Endothelial cell of umbilical vein (primary cell): Measurements from ENCODE around the gene NES. TPM values are rescaled to one million over a fixed set of nuclear protein-coding genes. Genes with fewer than 3 reads are reported as not detected.

ENCODE experiments used
- BruUV-seq: library from RNA; stranded (reverse); fragments of 400-500 nt; replicated peaks from 2 replicates; lab custom pipeline; 2021; lab: Mats Ljungman, UMichigan
- CTCF ChIA-PET: fragments of 300-600, 350-600 bp; sonication (Branson Sonifier 250); formaldehyde crosslinking; loops from one replicate; lab custom pipeline; 2021; ENCODE audit warnings: antibody characterized with exemption, inconsistent platforms; lab: Charles Lee
- POLR2A ChIA-PET: fragments of 300-600, 350-600 bp; sonication (Branson Sonifier 250); formaldehyde crosslinking; loops from one replicate; lab custom pipeline; 2021; ENCODE audit warnings: antibody characterized with exemption, inconsistent platforms; lab: Charles Lee
- DNase-seq: peaks from one replicate; pipeline ENCODE4 v3.0.0-alpha.2; 2011; ENCODE audit warnings: low read depth, low spot score
- FAIRE-seq: peaks from 2 replicates; lab custom pipeline; 2011; peaks lifted over from hg19 to GRCh38; lab: Jason Lieb, UNC
- H2AFZ ChIP-seq: 2 replicates; pipeline ENCODE4 v1.6.0; 2012; ENCODE audit warnings: low read depth, low read length, control low read depth, inconsistent platforms
- H3K27ac ChIP-seq: 2 replicates; pipeline ENCODE4 v1.5.1; 2011; ENCODE audit warnings: low read depth, mild to moderate bottlenecking, control low read depth, low read length, moderate library complexity; ENCODE audit not compliant: insufficient read depth
- H3K27me3 ChIP-seq, 2 experiments: 2 replicates each; pipeline versions ENCODE4 v1.6.0 to v1.6.1; 2011; ENCODE audit warnings: low read length in 2 of 2, mixed read lengths in 1 of 2; ENCODE audit not compliant: control insufficient read depth in 2 of 2, insufficient read depth in 2 of 2
- H3K36me3 ChIP-seq, 2 experiments: 2 replicates in 1 of 2; 3 replicates in 1 of 2; pipeline ENCODE4 v1.5.1; 2011; ENCODE audit warnings: low read length in 2 of 2, mild to moderate bottlenecking in 1 of 2, moderate library complexity in 1 of 2; ENCODE audit not compliant: control insufficient read depth in 2 of 2, insufficient read depth in 2 of 2; ENCODE audit errors: extremely low read depth in 1 of 2
- H3K4me1 ChIP-seq: 3 replicates; pipeline ENCODE4 v1.5.1; 2011; ENCODE audit warnings: mild to moderate bottlenecking, low read length; ENCODE audit not compliant: control insufficient read depth, insufficient read depth; ENCODE audit errors: extremely low read depth
- H3K4me2 ChIP-seq: 2 replicates; pipeline ENCODE4 v1.6.1; 2011; ENCODE audit warnings: low read length, control low read depth, mixed read lengths; ENCODE audit not compliant: insufficient read depth
- H3K4me3 ChIP-seq, 3 experiments: fragments of 200-600 bp in 1 of 3; sonication (generic), shearing (Covaris generic) in 1 of 3; replicated peaks in 1 of 3; 2 replicates each; pipeline ENCODE4 v1.5.1; 2011 to 2016; ENCODE audit warnings: control low read depth in 3 of 3, low read length in 3 of 3, mild to moderate bottlenecking in 2 of 3, inconsistent platforms in 1 of 3, low read depth in 1 of 3, moderate library complexity in 1 of 3; ENCODE audit not compliant: insufficient read depth in 1 of 3
- H3K79me2 ChIP-seq: 2 replicates; pipeline ENCODE4 v1.6.0; 2012; ENCODE audit warnings: low read length, inconsistent platforms; ENCODE audit not compliant: control insufficient read depth, insufficient read depth
- H3K9ac ChIP-seq: replicated peaks from 2 replicates; pipeline ENCODE3; 2011; ENCODE audit warnings: low read length, control low read depth; ENCODE audit not compliant: insufficient read depth; ENCODE audit errors: extremely low read depth
- H3K9me1 ChIP-seq: replicated peaks from 3 replicates; pipeline ENCODE4 v1.6.0; 2011; ENCODE audit warnings: mild to moderate bottlenecking, low read length; ENCODE audit not compliant: control insufficient read depth, insufficient read depth; ENCODE audit errors: extremely low read depth
- H3K9me3 ChIP-seq: replicated peaks from 2 replicates; pipeline ENCODE4 v1.5.1; 2012; ENCODE audit warnings: low read length, inconsistent platforms; ENCODE audit not compliant: control insufficient read depth, insufficient read depth
- H4K20me1 ChIP-seq: replicated peaks from 2 replicates; pipeline ENCODE3; 2011; ENCODE audit warnings: mild to moderate bottlenecking, low read length; ENCODE audit not compliant: control insufficient read depth, insufficient read depth; ENCODE audit errors: extremely low read depth
- EZH2 ChIP-seq: IDR thresholded peaks from 2 replicates; pipeline ENCODE4 v1.6.1; 2012; ENCODE audit warnings: borderline replicate concordance, low read depth, mild to moderate bottlenecking, moderate library complexity, low read length, inconsistent platforms; ENCODE audit not compliant: severe bottlenecking
- FOS ChIP-seq: IDR thresholded peaks from 2 replicates; pipeline ENCODE4 v1.6.1; 2011; ENCODE audit warnings: mild to moderate bottlenecking, low read length, moderate library complexity, borderline replicate concordance; ENCODE audit not compliant: insufficient read depth
- GATA2 ChIP-seq: IDR thresholded peaks from 2 replicates; pipeline ENCODE4 v1.7.0; 2011; ENCODE audit warnings: low read depth, mild to moderate bottlenecking, moderate library complexity, mixed read lengths, low read length; ENCODE audit not compliant: insufficient read length, insufficient read depth
- JUN ChIP-seq: IDR thresholded peaks from 2 replicates; pipeline ENCODE4 v1.6.1; 2011; ENCODE audit warnings: borderline replicate concordance, low read depth; ENCODE audit not compliant: insufficient read length, insufficient read depth
- MYC ChIP-seq: IDR thresholded peaks from one replicate; pipeline ENCODE4 v1.6.1; 2011; ENCODE audit warnings: mild to moderate bottlenecking, low read depth, low read length
- POLR2A ChIP-seq: IDR thresholded peaks from 2 replicates; pipeline ENCODE4 v1.6.1; 2012; ENCODE audit warnings: low read depth, mild to moderate bottlenecking, control low read depth, low read length
- POLR2AphosphoS5 ChIP-seq: IDR thresholded peaks from 2 replicates; pipeline ENCODE4 v1.6.1; 2012; ENCODE audit warnings: low read depth, mild to moderate bottlenecking, control low read depth, low read length, moderate library complexity; ENCODE audit not compliant: insufficient read depth
- dilution Hi-C: fragments of 300-500 bp; cut with MboI; formaldehyde crosslinking; loops from one replicate; pipeline ENCODE4 v1.15.0; 2019; ENCODE audit warnings: low sequenced_read_pairs; ENCODE audit not compliant: extremely low pct_ligation_motif_present
- intact Hi-C: fragments of 100-400 bp; cut with micrococcal nuclease; formaldehyde crosslinking; loops from one replicate; pipeline ENCODE4 v1.10.0; 2022
- polyA plus RNA-seq, 4 experiments: library from polyadenylated mRNA; depleted of rRNA in 3 of 4; stranded (reverse) in 3 of 4; unstranded in 1 of 4; fragments of >200 nt; gene quantifications; 2 replicates each; pipeline versions ENCODE4 v1.2.1 to v1.2.3, GENCODE V29; 2011 to 2012; ENCODE audit warnings: missing spikeins in 1 of 4
- total RNA-seq: library from RNA; stranded (reverse); gene quantifications from 2 replicates; pipeline ENCODE4 v1.2.3, GENCODE V29; 2021
- TF ChIP-seq, protein P1 (sequence below): IDR thresholded peaks from 2 replicates; pipeline ENCODE4 v1.6.1; 2011; ENCODE audit not compliant: insufficient read depth, insufficient read length
- TF ChIP-seq, protein P2 (sequence below), 2 donors: IDR thresholded peaks; 1 replicate in 1 of 2; 2 replicates in 1 of 2; pipeline ENCODE4 v1.5.1; 2011; ENCODE audit warnings: low read length in 2 of 2, mild to moderate bottlenecking in 2 of 2, moderate library complexity in 2 of 2, control low read depth in 1 of 2, inconsistent platforms in 1 of 2, low read depth in 1 of 2; ENCODE audit not compliant: insufficient read depth in 1 of 2; ENCODE audit errors: extremely low read depth in 1 of 2

NES gene
- total and polyA plus RNA-seq, 2 donors (not counting 3 experiments of a cell fraction or from before 2014, with no cell fraction given): 19.4 to 274 TPM

DNA sequence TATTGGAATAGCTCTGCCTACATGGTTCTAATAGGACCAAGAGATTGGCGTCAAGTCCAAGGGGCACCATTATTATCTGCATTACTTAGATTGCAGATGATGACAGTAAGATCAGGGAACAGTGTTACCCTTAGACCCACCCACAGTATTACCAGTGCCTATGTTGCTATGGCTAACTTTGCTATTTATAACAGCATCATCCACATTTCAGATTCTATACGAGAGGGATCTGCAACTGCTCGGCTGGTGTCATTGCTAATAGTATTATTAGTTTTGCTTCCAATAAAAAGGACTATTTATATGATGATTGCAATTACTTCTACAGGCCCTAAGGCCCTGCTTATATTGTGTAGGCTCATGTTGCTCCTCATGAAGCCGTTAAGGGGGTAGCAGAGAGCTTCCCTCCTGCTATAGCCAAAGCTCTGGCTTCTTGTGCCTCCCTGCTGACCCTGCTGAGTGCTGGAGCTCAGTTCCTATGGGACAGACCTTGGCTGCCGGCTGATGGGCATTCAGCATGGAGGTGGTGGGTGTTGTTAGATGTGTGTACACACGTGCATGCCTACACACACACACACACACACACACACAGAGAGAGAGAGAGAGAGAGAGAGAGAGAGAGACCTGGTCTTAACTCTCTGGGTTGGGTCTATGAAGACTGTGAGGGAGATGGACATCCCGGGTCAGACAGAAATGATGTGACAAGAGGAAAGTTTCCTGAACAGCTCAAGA is 34.0 kb downstream of the NES start:
- Histone ChIP-seq H4K20me1 (no peaks in the 10 kb centered on the region), H3K9me3 (no peaks in the 10 kb centered on the region), H3K36me3 (no peaks in the 10 kb centered on the region), H3K9me1 (no peaks in the 10 kb centered on the region), H3K27me3 (peaks cover 82 to 92% of the 10 kb centered on the region in 2 experiments), H3K27ac (no peak overlapping the region), H3K4me1 (no peaks in the 10 kb centered on the region), H3K4me3 (no peak overlapping the region), H3K9ac (no peak overlapping the region), H3K79me2 (no peaks in the 10 kb centered on the region), H2AFZ (no peak overlapping the region), H3K4me2 (no peak overlapping the region)
- DNase-seq (no peak), FAIRE-seq (no peak)
- no TSS peak for BruUV-seq
- POLR2A ChIA-PET: no interaction called here
- dilution Hi-C loops: no loop called here
- TF ChIP-seq POLR2A: no peak
- TF ChIP-seq FOS: no peak
- TF ChIP-seq, protein P1, sequence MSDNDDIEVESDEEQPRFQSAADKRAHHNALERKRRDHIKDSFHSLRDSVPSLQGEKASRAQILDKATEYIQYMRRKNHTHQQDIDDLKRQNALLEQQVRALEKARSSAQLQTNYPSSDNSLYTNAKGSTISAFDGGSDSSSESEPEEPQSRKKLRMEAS: no peak
- TF ChIP-seq MYC: no peak
- TF ChIP-seq JUN: no peak
- no peak for TF ChIP-seq GATA2
- TF ChIP-seq POLR2AphosphoS5: no peak
- no peak for TF ChIP-seq EZH2
- TF ChIP-seq, protein P2, sequence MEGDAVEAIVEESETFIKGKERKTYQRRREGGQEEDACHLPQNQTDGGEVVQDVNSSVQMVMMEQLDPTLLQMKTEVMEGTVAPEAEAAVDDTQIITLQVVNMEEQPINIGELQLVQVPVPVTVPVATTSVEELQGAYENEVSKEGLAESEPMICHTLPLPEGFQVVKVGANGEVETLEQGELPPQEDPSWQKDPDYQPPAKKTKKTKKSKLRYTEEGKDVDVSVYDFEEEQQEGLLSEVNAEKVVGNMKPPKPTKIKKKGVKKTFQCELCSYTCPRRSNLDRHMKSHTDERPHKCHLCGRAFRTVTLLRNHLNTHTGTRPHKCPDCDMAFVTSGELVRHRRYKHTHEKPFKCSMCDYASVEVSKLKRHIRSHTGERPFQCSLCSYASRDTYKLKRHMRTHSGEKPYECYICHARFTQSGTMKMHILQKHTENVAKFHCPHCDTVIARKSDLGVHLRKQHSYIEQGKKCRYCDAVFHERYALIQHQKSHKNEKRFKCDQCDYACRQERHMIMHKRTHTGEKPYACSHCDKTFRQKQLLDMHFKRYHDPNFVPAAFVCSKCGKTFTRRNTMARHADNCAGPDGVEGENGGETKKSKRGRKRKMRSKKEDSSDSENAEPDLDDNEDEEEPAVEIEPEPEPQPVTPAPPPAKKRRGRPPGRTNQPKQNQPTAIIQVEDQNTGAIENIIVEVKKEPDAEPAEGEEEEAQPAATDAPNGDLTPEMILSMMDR (IDR thresholded peaks at IDR 0.05; ENCODE audit: extremely low read depth in 1 of 2, insufficient read depth in 1 of 2, low read depth in 1 of 2, low read length in 2 of 2): no peak
- CTCF ChIA-PET: interaction anchor here (0.6 to 3.2 kb wide), 8 partner anchors 14 to 276 kb away, joined by 3 to 20 read pairs (median 6); partner anchors contain the start of gene NES
- intact Hi-C loops: no loop called here
